ENCODE data around the gene PNPLA8.

- no peak for TF ChIP-seq CTCF (conservative IDR thresholded peaks at IDR 0.05 in 1 of 2, IDR thresholded peaks at IDR 0.05 in 1 of 2; ENCODE audit: extremely low read depth in 1 of 2, insufficient read depth in 1 of 2, low read depth in 1 of 2, low read length in 2 of 2)
- no peak for TF ChIP-seq EZH2 (IDR thresholded peaks at IDR 0.05; ENCODE audit: borderline replicate concordance, low read length)
Measured at GRCh38 chr7:108434010-108434409, 91.9 kb downstream of the PNPLA8 start.

Measured in mammary epithelial cell (primary cell).